ENCODE data around the gene MLLT6. TPM values are rescaled to one million over a fixed set of nuclear protein-coding genes. Genes with fewer than 3 reads are reported as not detected.
A peak's percentile ranks its signal among the peaks of the same experiment; 100 is the strongest.

The MLLT6 gene
- total and polyA plus RNA-seq, 2 of the 13 experiments (the other 11 are each of a cell fraction or from before 2014, with no cell fraction given): 50.7 to 69.5 TPM

DNA sequence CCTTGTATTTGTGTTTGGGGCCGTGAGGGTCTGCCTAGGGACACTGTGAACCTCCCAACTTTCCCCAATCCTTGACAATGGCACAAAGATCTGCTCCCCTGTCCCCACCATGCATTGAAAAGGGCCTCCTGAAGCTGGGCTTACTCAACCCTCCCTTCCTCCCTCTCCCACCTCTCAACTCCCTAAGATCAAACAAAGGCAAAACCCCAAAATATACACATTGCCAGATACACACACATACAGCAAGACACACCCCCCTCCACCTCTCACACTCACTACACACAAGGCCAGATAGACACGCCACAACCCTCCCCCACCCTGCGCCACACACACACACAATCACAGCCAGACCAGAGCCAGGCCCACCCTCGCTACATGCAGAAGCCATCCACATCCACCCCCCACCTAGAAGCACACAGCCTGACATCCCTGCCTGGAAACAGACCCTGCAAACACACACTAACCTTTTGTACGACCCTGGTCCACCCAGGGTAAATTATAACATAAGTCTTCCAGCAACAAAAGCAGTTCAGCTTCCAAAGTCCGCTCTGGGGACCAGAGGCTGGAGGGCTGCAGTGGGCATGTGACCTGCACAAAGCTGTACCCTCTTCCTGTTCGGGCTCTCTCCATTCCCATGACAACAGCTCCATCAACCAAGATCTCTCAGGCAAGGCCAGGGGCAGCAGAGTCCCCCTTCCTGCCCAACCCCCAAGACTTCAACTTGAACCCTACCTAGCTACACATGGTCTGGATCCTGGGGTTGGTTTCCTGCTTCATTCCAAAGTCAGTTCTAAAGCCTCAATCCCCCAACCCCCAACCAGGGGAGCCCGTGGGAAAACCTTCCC, 41.2 kb downstream of the MLLT6 start (continued):
- TF ChIP-seq ZNF780A (CRISPR knock-in tag; IDR thresholded peaks at IDR 0.05): no peak
- TF ChIP-seq KDM5B (CRISPR knock-in tag; IDR thresholded peaks at IDR 0.05; ENCODE audit: borderline replicate concordance): no peak; the same call in 1 of the 2 replicates
- TF ChIP-seq, protein P1, sequence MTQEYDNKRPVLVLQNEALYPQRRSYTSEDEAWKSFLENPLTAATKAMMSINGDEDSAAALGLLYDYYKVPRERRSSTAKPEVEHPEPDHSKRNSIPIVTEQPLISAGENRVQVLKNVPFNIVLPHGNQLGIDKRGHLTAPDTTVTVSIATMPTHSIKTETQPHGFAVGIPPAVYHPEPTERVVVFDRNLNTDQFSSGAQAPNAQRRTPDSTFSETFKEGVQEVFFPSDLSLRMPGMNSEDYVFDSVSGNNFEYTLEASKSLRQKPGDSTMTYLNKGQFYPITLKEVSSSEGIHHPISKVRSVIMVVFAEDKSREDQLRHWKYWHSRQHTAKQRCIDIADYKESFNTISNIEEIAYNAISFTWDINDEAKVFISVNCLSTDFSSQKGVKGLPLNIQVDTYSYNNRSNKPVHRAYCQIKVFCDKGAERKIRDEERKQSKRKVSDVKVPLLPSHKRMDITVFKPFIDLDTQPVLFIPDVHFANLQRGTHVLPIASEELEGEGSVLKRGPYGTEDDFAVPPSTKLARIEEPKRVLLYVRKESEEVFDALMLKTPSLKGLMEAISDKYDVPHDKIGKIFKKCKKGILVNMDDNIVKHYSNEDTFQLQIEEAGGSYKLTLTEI (CRISPR knock-in tag; conservative IDR thresholded peaks at IDR 0.05): no peak
- TF ChIP-seq, protein P2, sequence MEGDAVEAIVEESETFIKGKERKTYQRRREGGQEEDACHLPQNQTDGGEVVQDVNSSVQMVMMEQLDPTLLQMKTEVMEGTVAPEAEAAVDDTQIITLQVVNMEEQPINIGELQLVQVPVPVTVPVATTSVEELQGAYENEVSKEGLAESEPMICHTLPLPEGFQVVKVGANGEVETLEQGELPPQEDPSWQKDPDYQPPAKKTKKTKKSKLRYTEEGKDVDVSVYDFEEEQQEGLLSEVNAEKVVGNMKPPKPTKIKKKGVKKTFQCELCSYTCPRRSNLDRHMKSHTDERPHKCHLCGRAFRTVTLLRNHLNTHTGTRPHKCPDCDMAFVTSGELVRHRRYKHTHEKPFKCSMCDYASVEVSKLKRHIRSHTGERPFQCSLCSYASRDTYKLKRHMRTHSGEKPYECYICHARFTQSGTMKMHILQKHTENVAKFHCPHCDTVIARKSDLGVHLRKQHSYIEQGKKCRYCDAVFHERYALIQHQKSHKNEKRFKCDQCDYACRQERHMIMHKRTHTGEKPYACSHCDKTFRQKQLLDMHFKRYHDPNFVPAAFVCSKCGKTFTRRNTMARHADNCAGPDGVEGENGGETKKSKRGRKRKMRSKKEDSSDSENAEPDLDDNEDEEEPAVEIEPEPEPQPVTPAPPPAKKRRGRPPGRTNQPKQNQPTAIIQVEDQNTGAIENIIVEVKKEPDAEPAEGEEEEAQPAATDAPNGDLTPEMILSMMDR (CRISPR knock-in tag; IDR thresholded peaks at IDR 0.05): no peak
- no peak for TF ChIP-seq ZSCAN20 (CRISPR knock-in tag; IDR thresholded peaks at IDR 0.05; ENCODE audit: borderline replicate concordance)
- TF ChIP-seq PLRG1 (conservative IDR thresholded peaks at IDR 0.05): no peak
- TF ChIP-seq ZNF562 (CRISPR knock-in tag; IDR thresholded peaks at IDR 0.05; ENCODE audit: borderline replicate concordance): no peak
- TF ChIP-seq, protein P3, sequence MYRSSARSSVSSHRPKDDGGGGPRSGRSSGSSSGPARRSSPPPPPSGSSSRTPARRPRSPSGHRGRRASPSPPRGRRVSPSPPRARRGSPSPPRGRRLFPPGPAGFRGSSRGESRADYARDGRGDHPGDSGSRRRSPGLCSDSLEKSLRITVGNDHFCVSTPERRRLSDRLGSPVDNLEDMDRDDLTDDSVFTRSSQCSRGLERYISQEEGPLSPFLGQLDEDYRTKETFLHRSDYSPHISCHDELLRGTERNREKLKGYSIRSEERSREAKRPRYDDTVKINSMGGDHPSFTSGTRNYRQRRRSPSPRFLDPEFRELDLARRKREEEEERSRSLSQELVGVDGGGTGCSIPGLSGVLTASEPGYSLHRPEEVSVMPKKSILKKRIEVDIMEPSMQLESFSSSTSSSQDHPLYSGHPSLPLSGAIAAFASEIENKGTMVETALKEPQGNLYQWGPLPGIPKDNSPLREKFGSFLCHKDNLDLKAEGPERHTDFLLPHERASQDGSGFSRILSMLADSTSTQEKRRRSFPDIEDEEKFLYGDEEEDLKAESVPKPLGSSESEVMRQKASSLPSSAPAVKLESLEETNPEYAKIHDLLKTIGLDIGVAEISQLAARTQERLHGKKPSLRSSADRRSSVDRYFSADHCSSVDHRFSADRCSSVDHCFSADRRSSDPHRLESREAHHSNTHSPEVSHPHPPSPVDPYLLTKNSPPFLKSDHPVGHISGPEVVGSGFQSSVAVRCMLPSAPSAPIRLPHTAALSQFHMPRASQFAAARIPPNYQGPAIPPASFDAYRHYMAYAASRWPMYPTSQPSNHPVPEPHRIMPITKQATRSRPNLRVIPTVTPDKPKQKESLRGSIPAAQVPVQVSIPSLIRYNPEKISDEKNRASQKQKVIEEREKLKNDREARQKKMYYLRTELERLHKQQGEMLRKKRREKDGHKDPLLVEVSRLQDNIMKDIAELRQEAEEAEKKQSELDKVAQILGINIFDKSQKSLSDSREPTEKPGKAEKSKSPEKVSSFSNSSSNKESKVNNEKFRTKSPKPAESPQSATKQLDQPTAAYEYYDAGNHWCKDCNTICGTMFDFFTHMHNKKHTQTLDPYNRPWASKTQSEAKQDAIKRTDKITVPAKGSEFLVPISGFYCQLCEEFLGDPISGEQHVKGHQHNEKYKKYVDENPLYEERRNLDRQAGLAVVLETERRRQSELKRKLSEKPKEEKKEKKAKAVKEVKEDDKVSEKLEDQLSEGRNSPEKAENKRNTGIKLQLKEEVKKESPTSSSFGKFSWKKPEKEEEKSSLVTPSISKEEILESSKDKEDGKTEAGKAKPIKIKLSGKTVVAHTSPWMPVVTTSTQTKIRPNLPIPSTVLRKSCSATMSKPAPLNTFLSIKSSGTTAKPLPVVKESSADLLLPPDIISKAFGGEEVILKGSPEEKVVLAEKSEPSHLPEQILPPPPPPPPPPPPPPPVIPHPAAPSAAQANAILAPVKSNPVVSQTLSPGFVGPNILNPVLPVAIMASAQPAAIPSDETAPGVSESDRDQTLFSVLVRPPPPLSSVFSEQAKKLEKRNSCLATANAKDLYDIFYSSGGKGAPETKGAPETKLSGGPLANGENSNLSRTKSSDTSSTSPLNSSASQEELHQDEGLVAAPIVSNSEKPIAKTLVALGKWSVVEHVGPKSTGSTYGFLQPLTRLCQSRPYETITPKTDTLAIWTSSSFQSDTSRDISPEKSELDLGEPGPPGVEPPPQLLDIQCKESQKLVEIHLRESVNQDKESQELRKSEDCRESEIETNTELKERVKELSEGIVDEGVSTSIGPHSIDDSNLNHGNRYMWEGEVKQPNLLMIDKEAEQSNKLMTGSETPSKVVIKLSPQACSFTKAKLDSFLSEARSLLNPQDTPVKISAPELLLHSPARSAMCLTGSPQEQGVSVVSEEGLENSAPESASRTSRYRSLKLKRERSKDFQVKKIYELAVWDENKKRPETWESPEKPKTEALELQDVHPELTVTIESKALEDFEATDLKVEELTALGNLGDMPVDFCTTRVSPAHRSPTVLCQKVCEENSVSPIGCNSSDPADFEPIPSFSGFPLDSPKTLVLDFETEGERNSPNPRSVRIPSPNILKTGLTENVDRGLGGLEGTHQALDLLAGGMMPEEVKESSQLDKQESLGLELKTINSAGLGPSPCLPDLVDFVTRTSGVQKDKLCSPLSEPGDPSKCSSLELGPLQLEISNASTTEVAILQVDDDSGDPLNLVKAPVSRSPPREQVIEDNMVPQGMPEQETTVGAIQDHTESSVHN (CRISPR knock-in tag; IDR thresholded peaks at IDR 0.05): no peak
- TF ChIP-seq ZNF143 (CRISPR knock-in tag; IDR thresholded peaks at IDR 0.05): no peak
- TF ChIP-seq, protein P4, sequence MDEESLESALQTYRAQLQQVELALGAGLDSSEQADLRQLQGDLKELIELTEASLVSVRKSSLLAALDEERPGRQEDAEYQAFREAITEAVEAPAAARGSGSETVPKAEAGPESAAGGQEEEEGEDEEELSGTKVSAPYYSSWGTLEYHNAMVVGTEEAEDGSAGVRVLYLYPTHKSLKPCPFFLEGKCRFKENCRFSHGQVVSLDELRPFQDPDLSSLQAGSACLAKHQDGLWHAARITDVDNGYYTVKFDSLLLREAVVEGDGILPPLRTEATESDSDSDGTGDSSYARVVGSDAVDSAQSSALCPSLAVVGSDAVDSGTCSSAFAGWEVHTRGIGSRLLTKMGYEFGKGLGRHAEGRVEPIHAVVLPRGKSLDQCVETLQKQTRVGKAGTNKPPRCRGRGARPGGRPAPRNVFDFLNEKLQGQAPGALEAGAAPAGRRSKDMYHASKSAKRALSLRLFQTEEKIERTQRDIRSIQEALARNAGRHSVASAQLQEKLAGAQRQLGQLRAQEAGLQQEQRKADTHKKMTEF (CRISPR knock-in tag; IDR thresholded peaks at IDR 0.05): peak; percentile 56
- TF ChIP-seq ZNF234 (CRISPR knock-in tag; conservative IDR thresholded peaks at IDR 0.05): no peak
- TF ChIP-seq ZNF7 (CRISPR knock-in tag; IDR thresholded peaks at IDR 0.05): no peak
- no peak; the same call in 1 of the 2 replicates for TF ChIP-seq ZNF34 (CRISPR knock-in tag; IDR thresholded peaks at IDR 0.05; ENCODE audit: borderline replicate concordance)
- TF ChIP-seq, protein P5, sequence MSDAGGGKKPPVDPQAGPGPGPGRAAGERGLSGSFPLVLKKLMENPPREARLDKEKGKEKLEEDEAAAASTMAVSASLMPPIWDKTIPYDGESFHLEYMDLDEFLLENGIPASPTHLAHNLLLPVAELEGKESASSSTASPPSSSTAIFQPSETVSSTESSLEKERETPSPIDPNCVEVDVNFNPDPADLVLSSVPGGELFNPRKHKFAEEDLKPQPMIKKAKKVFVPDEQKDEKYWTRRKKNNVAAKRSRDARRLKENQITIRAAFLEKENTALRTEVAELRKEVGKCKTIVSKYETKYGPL (CRISPR knock-in tag; IDR thresholded peaks at IDR 0.05): no peak

All from HepG2 (cell line).